GM19238 (cell line): ENCODE measurements around the gene RHCE.
A peak's percentile ranks its signal among the peaks of the same experiment; 100 is the strongest.
"Not testable (repeated sequence)": the region's sequence is repeated elsewhere in the genome, so short reads cannot be mapped to it uniquely, and the experiment has no call there.

Source experiments
- DNase-seq: peaks from one replicate; pipeline ENCODE4 v3.0.0; 2011; ENCODE audit warnings: low spot score; ENCODE audit not compliant: insufficient read length

RHCE gene

GRCh38 chr1:25433389-25434186 lies 13.0 kb upstream of the RHCE start:
- no peak for DNase-seq

- no peak for DNase-seq
Measured at GRCh38 chr1:25432749-25433388, 12.2 kb upstream of the RHCE start.

GRCh38 chr1:25431955-25432719 lies 11.5 kb upstream of the RHCE start:
- DNase-seq: no peak

- no peak for DNase-seq
Measured at GRCh38 chr1:25430967-25431881, 10.6 kb upstream of the RHCE start.

- peak; percentile 88 for DNase-seq
Measured at GRCh38 chr1:25430073-25430966, 9.7 kb upstream of the RHCE start, which contains the start of gene MACO1. MACO1 (plus strand) TSS chr1:25430897; CDS start chr1:25431099, 202 bp downstream.

- no peak for DNase-seq
Measured at GRCh38 chr1:25428475-25429166, 8.0 kb upstream of the RHCE start.

GRCh38 chr1:25427696-25428095 lies 7.1 kb upstream of the RHCE start:
- DNase-seq: no peak

GRCh38 chr1:25425098-25426085 lies 4.8 kb upstream of the RHCE start:
- no peak for DNase-seq

- DNase-seq: not testable (repeated sequence)
Measured at GRCh38 chr1:25423206-25423605, 2.6 kb upstream of the RHCE start.

GRCh38 chr1:25419339-25419738 lies 1.3 kb downstream of the RHCE start:
- DNase-seq: not testable (repeated sequence)

- DNase-seq: not testable (repeated sequence)
Measured at GRCh38 chr1:25417280-25417679, 3.3 kb downstream of the RHCE start.

- DNase-seq: not testable (repeated sequence)
Measured at GRCh38 chr1:25414578-25414977, 6.0 kb downstream of the RHCE start.

GRCh38 chr1:25414157-25414556 lies 6.5 kb downstream of the RHCE start:
- not testable (repeated sequence) for DNase-seq

GRCh38 chr1:25412872-25413623 lies 7.6 kb downstream of the RHCE start:
- not testable (repeated sequence) for DNase-seq

- DNase-seq: not testable (repeated sequence)
Measured at GRCh38 chr1:25409641-25410427, 10.8 kb downstream of the RHCE start.

- DNase-seq: not testable (repeated sequence)
Measured at GRCh38 chr1:25405731-25406305, 14.8 kb downstream of the RHCE start.
